Stimulated activated CD4-positive, alpha-beta T cell treated with anti-CD3 and anti-CD28 coated beads, Interleukin-2, amount 100 ng/mL, for 48 hours (primary cell): Measurements from ENCODE around the gene CNGB1.
"Not testable (repeated sequence)": the region's sequence is repeated elsewhere in the genome, so short reads cannot be mapped to it uniquely, and the experiment has no call there.

ENCODE experiments used
- DNase-seq, 2 donors: peaks; one replicate each; pipeline ENCODE4 v3.0.0-alpha.2; 2020

Gene CNGB1

DNA sequence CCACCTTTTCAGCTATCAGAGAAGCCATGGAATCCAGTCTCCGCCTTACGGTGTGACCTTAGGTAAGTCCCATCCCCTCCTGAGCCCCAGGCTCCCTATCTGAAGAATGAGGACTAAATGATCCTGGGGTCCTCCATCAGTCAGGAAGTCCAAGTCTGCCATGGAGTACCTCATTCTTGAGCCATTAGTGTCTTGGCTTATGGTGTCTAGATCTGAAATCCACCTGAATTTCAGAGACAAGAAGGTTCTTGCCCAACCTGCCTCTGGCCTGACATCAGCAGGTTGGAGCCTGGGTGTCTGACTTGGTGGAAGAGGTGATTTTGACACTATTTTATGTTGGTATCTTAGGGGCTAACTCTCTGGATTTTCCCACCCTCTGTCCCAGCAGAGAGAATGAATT is 47.1 kb downstream of the CNGB1 start:
- DNase-seq = no peak

DNA sequence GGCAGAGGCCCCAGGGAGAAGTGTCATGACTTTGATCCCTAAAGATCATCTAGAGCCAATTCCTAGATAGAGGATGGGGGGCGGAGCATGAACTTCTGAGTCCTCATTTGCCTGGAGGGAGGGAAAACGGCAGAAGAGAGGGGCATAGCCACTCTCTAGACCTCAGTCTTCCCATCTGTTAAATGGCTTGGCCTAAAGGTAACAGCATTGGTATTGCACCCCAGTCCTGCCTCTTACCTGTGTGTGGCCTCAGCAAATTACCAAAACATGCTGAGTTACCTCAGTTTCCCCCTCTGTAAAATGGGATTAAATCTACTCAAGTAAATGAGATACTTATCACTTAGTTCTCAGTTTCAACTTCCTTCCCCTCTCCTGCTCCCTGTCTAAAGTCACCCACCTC is 47.5 kb downstream of the CNGB1 start:
- DNase-seq = no peak

DNA sequence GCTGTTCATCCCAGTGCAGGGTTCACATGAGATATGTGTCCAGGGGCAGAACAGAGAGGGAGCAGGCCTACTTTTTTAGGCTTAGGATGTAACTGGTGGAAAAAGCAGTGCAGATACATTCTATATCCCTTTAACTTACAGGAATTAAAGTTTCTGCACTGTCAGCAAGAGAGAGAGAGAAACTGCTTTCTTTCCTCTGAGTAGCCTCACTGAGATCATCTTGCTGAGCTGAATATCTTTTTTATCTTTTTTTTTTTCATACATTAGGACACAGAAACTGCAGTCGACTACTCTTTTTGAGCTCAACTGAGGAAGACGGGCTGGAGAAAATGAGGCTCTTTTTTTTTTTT is 50.1 kb downstream of the CNGB1 start:
- no peak for DNase-seq

DNA sequence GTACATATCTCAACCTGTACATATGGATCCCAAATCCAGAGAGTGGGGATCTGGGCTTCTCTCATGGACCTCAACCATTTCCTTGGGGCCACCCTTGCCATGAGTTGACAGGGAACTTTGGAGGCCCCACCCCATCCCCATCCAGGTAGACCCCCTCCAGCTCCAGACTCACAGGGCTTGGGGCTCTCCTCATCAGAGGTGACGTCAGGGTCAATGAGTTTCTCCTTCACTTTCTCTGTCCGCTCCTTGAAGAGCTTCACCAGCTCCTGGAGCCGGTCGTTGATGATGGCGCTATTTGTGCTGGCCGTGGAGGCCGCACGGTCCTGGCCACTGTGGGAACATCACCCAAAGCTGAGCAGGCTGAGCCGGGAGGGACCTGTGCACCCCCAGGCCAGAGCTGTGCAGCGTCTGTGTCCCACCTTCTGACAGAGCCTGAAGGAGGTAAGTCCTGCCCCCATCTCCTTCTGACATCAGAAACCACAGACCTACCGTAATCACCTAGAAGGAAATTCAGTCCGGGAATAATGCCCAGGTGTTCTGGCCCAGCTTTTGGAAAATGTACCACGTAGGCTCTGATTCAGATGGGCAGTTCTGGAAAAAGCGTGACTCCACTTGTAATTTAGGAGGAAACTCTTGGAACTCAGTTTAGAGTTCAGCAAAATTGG is 50.6 kb downstream of the CNGB1 start:
- DNase-seq = no peak

DNA sequence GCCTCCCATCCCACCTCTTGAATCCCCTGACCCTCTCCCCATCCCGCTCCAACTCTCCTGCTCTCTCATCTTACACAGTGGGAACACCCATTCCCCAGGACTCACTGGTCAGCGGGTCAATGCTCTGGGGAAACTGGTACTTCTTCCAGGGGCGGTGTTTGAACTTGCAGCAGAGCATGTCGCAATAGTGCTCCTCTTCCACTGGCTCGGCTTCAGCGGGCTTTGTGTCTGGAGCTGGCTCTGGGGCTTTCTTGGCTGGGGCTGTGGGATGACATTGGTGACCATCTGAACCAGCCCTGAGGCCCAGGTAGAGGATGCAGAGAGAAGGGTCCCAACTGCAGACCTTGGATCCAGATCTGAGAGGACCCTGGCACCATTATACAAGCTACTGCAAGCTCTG is 51.9 kb downstream of the CNGB1 start:
- no peak for DNase-seq

DNA sequence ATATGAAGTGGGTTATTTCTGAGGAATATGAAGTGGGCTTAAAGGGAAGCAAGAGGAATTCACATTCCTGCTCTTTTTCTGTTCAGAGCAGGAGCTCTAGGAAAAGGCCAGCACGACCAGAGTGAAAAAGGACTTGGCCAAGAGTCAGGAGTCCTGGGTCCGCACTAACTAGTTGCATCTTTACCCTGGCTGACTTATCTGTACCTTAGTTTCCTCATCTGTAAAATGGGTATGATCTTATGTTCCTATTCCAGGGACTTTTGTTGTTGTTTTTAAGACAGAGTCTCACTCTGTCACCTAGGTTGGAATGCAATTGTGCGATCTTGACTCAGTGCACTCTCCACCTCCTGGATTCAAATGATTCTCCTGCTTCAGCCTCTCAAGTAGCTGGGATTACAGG is 52.5 kb downstream of the CNGB1 start:
- DNase-seq = no peak

DNA sequence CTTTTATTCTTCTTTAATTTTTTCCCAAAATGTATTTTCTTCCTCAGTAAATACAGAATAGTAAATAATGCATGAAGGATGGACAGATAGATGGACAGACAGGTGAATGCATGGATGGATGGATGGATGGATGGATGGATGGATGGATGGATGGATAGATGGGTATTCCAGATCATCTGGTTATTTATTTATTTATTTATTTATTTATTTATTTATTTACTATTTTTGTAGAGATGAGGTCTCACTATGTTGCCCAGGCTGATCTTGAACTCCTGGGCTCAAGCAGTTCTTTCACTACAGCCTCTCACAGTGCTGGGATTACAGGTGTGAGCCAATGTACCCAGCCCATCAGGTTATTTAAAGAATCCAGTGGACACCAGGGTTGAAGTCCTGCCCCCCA is 53.0 kb downstream of the CNGB1 start:
- not testable (repeated sequence) for DNase-seq

DNA sequence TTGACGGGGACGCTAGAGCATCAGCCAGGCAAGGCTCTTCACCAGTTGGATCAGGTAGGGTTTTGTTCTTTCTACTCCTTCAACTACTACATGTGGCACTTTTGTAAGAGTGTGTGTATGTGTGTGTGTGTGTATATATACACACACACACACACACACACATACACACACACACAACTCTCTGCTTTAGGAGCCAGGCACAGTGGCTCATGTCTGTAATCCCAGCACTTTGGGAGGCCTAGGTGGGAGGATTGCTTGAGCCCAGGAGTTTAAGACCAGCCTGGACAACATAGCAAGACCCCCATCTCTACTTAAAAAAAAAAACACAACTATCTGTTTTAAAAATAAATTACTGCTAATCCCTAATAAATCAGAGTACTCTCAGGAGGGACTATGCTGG is 53.4 kb downstream of the CNGB1 start:
- DNase-seq = not testable (repeated sequence)

DNA sequence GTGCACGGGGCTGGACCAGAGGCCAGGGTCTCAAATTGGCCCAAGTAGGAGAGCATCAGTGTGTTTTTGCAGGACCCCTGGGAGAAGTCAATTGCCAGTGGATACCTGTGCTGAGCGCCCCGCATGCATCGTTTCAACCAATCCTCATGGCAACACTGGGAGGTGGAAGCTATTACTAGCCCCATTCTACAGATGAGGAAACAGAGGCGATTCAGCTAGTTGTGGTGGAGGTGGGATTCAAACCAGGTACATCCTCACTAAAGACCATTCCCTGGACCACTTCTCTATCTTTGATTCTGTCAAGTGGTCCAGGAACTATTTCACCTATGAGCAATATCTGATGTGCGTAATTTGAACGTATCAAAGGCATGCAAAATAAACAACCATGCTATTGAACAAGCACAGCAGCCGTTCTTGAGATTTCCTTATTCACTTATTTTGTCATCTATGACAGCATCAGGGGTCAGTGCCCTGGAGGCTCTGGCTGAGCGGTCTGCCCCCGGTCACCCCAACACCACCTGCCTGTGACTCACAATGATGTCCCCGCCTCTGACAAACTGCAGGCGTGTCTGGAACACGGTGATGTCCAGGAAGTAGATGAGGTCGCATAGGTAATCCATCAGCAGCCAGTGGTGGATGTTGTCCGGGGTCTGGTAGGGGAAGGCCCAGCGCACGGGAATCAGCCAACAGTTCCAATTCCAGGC is 54.0 kb downstream of the CNGB1 start:
- no peak for DNase-seq

DNA sequence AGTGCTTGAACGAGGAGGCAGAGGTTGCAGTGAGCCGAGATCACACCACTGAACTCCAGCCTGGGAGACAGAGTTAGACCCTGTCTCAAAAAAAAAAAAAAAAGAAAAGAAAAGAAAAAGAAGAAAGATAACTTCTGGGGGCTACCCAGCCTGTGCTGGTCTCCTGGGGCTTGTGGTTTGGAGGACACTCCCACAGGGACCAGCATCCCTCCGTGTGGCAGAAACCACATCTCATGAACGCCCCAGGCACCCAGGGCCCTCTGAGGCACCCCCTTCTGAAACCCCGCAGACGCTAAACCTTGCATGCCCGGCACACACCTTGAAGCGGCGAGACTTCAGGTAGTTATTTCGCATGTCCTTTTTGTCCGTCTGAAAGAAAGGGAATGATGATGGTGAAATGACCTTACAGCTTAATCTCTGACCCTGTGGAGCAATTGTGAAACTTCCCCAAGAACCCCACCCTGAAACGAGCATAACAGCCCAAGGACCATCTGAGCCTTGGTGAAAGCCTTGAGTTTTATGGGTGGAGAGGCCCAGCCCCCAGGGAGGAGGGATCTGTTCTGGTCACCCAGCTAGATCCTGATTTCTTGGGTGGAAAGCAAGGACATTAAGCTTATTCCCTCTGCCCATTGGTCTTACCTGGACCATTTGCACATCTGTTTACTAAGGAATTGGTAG is 55.0 kb downstream of the CNGB1 start:
- DNase-seq = no peak

DNA sequence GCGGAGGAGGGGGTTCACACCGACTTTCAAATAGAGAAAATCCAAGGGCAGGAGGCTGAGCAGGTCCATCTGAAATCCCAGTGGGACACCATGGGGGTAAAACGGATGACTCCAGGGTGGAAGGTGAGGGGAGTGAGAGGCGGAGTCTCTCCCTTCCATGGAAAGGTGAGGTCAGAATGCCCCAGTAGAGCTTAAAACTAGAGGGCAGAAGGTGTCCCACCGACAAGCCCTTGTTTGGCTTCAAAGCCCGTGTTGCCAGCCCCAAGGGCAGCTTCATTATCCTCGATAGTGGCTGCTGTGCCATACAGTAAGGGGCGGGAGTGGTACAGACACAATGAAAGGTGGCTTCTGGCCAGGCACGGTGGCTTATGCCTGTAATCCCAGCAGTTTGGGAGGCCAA is 55.7 kb downstream of the CNGB1 start:
- DNase-seq = no peak

DNA sequence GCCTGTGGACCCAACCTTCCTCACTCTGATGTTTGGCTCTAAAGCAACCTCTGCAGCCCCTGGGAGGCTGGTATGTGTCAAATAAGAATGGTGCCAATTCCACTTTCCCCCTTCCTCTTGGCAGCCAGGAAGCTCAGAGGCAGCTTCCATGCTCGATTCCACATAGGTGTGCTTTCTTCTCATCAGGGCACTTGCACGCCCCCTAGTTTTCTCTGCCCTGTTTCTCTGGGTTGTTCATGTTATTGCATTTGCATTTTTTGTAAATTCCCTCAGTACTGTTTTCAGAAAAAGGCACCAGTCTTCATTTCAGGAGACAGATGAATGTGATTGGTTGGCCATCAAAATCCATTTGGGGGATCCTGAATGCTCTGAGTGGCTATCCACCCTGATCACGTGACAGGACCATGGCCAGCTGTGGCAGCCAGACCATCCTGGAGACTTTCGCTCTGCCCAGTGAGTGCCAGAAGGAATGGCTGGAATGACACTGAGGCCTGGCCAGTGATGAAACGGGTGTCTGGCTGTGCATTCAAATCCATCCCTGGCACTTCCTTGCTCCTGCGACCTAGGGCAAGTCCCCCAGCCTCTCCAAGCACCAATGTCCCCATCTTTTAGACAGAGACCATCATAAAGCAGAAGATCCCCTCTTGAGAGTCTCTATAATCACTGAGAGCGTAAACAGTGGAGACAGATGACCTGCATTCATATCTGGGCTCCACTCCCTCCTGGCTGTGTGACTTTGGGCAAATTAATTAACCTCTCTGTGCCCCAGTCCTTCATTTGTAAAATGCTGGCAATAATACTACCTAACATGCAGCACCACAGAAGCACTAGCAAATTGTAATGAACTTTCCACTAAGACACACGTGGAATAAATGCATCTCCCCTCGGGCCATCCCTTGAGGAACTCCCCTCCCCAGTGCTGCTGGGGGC is 56.4 kb downstream of the CNGB1 start:
- DNase-seq = no peak

DNA sequence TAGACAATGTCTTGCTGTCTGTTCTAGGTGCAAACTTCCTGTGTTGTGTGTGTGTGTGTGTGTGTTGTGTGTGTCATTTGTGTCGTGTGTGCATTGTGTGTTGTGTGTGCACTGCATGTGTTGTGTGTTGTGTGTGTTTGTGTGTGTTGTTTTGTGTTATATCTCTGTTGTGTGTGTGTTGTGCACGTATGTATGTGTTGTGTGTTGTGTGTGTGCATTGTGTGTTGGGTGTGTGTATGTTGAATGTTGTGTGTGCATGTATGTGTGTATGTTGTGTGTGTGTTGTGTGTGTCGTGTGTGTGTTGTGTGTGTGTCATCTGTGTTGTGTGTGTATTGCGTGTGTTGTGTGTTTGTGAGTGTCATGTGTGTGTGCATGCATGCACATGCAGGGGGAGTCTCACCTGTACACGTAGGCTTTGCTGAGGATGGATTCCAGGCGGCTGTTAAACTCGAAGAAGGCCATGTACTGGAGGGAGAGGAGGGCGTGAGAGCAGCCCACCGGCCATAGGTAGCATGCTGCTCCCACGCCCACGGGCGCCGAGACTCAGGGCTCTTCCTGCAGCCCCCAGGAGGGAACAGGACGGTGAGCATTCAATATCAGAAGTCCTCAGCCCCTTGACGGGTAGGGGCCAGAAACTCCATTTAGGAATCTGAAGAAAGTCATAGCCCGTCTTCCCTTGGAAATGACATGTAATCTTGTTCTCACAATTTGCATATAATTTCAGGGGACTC is 58.2 kb downstream of the CNGB1 start:
- no peak for DNase-seq

DNA sequence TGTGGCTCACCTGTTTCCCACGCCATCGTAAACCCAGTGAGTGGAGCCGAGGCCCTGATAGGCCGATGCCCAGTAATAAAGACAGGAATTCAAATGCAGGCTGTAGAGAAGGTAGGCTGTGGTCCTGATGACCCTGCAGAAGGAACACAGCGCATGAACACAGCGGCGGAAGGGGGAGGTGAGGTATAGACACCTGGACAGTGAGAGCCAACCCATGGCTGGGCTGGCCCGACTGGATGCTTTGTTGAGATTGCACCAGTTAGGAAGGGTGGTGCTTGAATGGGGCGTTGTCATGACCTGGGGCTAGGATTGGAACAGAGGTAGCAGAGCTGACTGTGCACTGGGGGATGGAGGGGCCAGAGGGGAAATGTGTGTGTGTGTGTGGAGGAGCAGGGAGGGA is 59.2 kb downstream of the CNGB1 start:
- DNase-seq = no peak

DNA sequence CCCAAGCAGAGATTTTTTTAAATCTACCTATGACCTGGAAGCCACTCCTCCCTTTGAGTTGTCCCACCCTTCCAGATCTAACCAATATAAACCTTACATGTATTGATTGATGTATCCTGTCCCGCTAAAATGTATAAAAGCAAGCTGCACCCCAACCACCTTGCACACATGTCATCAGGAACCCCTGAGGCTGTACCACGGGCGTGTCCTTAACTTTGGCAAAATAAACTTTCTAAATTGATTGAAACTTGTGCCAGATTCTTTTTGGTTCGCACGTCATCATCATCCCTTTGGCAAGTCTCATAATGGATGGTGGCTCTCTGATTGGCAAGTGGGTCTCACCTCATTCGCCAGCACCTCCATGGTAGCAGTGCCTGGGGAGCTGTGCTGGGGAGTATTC is 60.2 kb downstream of the CNGB1 start:
- no peak for DNase-seq

DNA sequence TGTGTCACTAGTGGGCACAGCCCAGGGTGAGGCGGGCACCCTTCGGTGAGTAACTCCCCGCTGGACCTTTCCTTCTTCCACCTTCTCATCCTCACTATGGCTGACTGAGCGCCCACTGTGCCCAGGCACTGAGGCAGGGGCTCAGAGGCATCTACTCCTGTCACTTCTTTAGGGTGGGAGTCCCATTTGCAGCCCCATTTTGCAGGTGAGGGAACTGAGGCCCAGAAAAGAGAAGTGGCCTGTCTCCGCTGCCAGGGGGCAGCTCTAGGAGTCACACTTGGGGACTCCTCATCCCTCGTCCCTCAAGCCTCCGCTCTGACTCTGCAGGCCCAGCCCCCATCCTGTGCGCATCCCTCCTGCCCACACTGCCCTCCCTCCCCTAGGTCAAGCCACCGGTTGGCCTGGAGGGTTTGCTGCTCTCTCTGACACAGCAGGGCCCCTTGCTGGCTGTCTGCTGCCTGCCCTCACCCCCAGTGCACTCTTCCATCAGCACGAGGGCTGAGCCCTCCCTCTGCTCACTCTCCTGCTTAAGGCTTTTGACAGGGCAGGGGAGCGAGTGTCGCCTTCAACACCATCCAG is 62.4 kb downstream of the CNGB1 start:
- no peak for DNase-seq

DNA sequence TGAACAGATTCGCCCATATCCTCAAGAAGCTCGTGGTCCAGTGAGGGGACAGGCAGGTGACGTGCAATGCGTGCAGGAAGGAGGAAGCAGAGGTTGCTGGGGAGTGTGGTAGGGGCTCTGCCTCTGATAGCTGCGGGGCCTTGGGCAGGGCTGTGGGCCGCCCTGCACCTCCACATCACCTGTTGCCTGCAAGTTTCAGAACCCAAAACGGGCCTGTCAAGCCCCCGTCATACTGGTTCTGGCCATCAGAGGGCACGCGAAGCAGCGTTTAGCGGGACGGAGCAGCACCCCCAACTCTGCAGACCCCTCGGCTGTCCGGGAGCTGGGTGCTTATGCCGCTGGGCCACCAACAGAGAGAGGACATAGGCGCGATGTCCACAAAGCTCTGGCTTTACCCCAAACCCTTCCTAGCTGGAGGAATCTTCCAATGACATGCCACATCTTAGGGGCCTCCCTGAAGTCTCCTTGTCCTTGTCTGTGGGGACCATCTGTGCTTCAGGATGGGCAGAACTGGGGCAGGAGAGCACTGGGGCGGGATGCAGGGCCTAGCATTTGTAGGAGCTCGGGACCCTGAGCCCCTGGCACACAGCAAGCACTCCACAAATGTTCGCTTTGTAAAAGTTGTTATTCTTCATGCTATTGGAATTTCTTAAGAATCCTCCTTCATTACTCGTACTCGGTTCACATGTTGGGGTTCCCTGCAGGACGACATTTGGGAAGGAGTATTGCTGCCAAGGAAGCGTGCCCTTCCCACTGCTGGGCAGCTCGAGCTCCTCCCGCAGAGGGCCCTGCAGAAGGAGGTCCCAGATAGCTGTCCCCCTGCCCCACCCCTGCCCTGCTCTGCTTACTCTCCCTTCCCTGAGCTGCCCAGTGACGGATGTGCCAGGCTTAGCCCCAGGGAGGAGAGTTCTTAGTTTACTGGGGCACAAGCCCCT is 64.3 kb downstream of the CNGB1 start:
- DNase-seq = peak in 1 of 2 donors; percentile 9

DNA sequence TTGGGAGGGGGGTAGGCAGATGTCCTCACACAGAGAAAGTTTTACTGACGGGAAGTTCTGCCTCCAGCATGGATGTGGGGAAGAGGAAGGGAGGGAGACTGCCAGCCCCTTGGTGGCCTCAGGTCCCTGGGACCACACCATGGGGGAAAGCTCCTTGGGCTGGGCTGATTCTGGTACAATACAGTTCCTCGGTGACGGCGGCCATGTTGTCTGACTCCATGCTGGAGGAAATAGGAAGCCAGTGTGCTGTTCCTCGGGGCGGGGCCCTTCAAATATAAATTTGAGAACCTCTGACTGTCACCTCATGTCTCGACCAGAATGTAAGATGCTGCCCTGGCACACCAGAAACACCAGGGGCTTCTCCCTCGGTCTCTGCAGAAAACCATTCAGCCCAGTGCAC is 66.8 kb downstream of the CNGB1 start:
- DNase-seq = no peak

DNA sequence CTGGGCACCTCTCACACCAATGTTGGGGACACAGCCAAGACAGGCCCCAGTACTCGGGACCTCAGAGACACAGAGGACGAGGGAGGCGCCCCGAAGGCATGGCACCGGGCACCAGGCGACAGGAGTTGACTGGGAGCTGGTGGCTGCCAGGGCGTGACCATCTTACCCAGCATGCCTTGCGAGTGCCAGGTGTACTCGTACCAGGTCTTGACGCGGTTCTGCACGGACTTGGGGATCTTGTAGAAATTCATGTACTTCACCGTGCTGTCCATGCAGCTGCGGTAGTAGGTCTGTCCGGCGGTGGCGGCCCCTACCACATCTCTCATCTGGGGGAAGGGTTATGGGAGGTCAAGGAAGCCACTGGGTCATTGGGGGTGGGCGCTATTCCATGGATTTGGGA is 67.3 kb downstream of the CNGB1 start:
- no peak for DNase-seq

DNA sequence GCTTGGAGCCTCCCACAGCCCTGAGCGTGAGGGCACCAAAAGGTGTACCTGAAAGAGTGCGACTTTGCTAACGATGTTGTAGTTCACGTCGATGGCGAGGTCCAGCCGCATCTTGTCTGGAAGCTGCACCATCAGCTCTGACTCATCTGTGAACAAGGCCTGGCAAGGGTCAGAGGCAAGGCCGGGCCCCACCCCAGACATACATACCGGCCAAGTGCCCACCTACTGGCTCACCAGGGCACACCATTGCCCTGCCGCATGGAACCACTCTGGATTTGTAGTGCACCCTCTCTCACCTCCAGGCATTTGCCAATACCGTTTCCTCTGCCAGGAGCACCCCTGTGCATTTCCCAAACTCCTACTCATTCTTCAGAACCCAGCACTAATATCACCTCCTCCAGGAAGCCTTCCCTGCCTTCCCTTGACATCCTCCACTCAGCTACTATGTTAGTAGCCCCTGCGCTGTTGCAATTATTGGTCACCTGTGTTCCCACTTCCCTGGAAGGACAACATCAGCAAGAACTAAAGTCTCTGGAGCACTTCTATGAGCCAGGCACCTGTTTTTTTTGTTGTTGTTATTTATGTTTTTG is 69.4 kb downstream of the CNGB1 start:
- DNase-seq = no peak
